ENCODE results near the gene GSTM3.
"Not testable (repeated sequence)": the region's sequence is repeated elsewhere in the genome, so short reads cannot be mapped to it uniquely, and the experiment has no call there.

GSTM3 gene

DNA sequence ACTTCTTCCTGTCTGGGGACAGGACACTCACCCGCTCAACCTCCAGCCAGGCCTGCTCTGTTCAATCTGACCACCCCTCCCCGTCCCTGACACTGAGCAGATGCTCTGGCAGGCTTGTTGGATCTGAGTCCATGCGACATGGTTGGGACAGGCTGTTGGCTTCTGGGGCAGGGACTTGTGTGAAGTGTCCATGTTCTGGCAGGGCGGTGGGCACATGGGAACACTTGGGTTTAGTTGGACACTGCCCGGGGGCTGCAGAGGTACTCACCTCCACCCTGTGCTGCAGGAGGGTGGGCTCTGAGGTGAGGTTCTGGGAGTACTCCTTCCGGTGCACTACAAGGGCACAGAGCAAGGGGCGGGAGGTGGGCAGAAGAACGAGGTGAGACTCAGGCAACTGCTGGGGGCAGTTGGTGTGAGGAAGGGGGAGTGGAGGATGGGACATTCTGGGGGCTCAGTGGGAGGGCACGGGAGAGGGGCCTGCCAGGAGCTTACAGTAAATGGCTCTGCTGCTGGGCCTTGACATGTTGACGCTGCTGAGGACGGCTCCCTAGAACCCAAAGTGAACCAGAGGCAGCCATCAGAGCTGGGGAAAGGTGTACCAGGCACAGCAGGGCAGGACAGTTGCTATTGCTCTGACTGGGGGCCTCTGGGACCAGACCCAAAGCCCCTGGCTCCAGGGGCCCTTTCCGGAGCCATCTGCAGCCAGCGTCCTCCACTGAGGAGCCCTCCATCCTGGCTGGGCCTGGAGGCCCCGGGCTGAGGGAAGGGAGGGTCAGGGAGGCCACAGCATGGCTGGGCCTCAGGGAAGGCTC lies 20.6 kb upstream of the GSTM3 start:
- DNase-seq (ENCODE audit: low read depth), result no peak

- no peak for DNase-seq (ENCODE audit: low read depth)
Measured at GRCh38 chr1:109760581-109761226, 19.9 kb upstream of the GSTM3 start.

- DNase-seq (ENCODE audit: low read depth), result no peak
Measured at GRCh38 chr1:109759513-109760334, 18.9 kb upstream of the GSTM3 start.

DNA sequence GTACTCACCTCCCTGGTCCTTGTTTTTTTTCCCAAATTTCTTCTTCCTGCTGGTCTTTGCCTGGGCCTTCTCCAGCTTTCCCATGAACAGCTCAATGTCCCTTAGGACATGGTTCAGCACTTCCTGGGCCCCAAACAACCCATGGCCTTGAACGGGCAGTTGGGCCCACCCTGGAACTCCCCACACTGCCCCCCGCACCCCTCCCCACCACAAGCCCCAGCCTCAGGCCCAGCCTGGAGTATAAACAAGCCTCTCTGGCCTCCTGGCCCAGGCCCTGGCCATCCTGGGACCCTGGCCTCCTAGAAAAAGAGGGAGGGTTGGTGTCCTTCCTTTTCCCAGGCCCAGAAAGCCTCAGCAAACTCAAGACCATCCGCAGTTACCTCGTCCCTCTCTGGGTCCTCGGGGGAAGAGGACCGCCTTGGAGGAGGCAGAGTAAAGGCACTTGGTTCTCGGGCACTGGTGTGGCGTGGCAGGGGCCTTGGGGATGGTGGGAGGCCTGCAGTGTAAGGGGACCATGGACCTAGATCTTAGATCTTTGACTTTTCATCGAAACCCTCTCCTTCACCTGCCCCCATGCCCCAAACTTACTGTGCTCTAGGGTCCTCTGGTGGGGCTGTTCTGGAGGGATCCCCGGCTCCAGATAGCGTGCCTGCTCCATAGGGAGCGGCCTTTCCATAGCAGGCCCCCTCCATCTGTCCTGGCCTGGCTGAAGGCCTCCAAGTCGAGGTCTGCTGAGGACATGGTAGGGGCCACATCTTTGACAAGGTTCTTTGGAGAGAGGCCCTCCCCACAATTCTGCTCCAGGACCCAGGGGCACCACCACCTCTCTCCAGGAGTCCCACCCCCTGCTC lies 17.3 kb upstream of the GSTM3 start:
- DNase-seq (ENCODE audit: low read depth), result no peak

DNA sequence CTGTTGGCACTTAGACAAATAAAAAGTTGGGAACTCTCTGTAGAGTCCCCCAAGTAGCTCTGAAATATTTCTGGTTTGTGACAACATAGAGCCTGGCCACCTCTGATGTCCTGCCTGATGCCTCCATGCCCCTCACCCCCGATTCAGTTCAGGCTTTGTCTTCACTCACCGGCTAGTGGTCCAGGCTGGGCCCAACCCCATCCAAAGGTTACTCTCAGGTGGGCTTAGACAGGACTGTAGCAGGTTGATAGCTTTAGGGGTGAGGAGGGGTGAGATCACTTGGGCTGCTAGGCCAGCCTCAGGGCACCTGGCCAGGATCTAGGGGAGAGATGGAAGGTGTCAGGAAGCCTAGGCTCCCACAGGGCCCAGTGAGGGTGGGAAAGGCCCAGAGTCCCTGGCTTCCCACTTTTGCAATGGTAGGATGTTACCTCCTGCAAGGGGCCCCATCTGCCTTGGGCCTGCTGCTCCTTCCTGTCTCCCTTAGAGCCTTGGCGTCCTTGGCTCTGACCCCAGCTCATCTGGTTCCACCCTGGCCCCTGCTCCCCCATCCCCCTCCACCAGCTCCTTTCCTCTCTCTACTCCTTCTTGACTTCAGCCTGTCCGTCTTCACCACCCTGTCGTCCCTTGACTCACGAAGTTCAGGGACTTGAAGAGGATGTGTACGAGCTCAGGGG lies 16.1 kb upstream of the GSTM3 start:
- DNase-seq (ENCODE audit: low read depth), result no peak

DNA sequence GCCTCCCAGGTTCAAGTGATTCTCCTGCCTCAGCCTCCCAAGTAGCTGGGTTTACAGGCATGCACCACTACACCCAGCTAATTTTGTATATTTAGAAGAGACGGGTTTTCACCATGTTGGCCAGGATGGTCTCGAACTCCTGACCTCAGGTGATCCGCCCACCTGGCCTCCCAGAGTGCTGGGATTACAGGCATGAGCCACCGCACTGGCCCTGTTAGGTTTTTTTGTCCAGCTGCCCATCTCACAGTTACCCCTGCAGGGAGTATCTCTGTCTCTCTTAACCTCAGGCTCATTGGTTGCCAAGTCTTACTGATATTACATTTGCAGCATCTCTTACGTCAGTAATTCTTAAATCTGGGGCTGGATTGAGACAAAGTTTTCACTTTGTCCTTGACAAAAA lies 15.5 kb upstream of the GSTM3 start:
- DNase-seq (ENCODE audit: low read depth), result not testable (repeated sequence)

DNA sequence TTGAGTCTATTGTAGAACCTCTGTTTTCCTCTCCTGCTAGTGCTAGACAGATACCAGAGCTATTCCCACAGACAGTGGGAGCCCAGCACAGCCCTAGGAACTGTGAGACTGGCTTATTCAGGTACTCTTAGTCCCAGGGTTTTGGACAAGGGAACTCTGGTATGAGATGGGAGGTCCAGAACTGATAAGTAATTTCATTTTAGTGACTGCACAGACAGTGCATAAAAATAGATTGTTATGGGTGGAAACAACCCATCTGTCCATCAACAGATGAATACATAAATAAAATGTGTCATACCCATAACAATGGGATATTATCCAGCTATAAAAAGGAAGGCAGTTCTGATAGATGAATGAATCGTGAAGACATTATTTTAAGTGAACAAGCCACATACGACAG lies 13.9 kb upstream of the GSTM3 start:
- no peak for DNase-seq (ENCODE audit: low read depth)

DNA sequence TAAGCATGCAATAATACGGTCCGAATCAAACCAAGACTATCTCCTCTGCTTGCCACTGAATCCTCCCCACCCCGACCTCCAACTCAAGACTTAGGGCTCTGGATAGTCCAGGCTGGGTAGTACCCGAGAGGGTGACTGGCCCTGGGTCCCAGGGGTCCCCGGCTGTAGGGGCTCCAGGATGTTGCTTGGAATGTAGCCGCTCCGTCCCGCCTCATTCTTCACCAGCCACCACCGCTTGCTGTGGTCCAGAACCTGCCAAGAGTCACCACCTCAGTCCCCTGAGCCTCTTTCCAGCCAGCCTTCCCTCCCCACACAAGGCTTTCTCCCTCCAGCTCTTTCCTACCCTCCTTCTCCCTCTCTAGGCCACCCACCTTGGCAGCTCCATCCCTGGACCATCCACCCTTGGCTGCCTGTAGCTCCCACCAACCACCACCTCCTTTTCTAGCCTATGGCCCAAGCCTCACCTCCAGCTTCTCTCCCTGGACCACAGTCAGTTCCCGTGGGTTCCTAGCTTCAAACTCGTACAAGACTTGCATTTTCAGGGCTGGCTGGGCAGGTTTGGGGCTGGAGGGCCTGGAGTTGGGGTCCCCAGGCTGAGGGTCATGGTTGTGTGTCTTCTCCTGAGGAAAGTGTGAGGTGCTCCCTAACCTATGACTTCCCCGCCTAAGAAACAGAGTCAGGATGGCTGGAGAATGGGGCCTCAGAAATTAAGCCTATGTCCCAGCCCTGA lies 10.9 kb upstream of the GSTM3 start:
- no peak for DNase-seq (ENCODE audit: low read depth)

DNA sequence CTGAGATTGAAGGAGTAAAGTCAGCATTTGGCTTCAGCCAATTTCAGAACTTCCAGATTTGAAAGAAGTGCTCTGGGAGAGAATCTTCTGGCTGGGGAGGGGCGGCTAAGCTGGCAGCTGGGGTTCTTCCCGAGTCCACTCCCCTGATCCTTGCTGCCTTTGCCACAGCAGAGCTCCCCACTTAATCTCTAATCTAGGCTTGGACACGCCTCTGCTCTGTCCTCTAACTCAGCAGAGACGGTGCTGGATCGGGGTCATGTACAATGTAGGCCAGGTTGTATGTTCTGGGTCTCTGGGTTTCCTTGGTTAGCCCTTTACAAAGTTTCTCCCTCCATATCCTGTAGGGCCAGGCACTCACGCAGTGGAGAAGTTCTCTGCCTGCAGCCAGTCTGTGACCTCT lies 10.1 kb upstream of the GSTM3 start:
- DNase-seq (ENCODE audit: low read depth), result no peak

DNA sequence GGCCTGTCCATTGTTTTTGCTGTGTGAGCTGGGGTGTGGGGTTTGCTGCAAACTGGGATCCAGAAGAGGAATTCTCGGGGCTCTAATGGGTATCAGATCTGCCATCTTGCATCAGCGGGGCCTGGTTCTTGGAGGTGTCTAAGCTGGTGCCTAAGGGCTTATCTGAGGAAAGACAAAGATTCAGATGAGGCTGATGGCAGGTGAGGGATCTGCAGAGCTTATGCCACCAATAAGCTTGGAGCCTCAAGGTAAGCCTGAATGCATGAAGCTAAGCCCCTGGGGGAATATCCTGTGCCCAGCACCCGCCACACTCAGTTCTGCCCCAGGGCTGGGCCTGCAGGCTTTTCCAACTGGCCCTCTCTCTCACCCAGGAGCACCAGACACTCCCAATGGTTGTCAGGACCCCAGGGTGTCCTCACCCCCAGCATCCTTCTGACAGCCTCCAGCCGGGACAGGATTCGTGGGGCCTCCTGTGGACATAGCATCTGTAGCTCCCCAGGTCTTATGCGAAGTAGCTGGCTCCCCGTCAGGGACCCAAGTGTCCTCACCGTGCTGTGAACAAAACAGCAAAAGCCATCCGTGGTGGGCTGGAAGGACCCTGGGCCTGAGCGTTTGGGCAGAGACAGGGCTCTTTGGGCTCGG lies 9.5 kb upstream of the GSTM3 start:
- no peak for DNase-seq (ENCODE audit: low read depth)

DNA sequence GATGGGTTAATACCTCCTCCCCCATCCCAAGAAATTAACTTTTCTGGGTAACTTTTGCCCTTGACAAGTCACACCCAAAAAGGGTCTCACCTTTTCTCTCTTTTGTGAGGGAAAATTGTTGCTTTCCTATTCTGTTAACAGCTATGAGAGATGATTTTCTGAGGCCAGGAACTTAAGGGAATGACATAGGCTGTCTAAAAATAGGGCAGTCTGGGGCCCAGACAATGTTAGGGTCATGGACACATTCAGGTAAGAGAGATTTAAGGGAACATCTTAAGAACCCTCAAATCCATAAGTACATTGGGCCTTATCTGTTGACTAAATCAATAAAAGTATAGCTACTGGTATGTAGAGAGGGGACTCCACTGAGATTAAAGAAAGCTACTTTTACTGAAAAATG lies 8.4 kb upstream of the GSTM3 start:
- DNase-seq (ENCODE audit: low read depth), result no peak

- DNase-seq (ENCODE audit: low read depth), result not testable (repeated sequence)
Measured at GRCh38 chr1:109748311-109748710, 7.5 kb upstream of the GSTM3 start.

GRCh38 chr1:109739738-109740614 lies 862 bp downstream of the GSTM3 start:
- DNase-seq (ENCODE audit: low read depth), result peak; percentile 55

DNA sequence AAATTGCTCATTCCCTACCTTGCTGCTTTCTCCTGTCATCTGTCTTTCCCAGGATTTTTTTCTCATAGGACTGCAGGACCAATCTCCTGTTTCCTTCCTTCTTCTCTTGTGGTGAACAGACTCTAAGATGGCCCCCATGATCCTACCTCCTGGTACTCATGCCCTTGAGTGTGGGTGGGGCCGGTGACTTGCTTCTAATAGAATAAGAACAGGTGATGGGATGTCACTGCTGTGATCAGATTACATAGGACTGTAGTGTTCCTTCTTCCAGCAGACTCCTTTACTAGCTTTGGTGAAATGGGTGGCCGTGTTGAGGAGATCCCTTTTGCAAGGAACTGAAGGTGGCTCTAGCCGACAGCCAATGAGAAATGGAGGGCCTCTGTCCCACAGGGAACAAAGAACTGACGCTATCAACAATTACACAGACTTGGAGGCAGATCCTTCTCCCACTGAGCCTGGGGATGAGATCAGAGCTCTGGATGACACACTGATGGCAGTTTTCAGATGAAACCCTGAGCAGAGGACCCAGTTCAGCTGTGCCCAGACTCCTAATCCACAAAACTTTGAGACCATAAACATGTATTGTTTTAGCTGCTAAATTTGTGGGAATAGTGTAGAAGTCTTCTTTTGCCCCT lies 7.5 kb downstream of the GSTM3 start:
- DNase-seq (ENCODE audit: low read depth), result no peak

GRCh38 chr1:109732390-109732881 lies 8.4 kb downstream of the GSTM3 start:
- no peak for DNase-seq (ENCODE audit: low read depth)

DNA sequence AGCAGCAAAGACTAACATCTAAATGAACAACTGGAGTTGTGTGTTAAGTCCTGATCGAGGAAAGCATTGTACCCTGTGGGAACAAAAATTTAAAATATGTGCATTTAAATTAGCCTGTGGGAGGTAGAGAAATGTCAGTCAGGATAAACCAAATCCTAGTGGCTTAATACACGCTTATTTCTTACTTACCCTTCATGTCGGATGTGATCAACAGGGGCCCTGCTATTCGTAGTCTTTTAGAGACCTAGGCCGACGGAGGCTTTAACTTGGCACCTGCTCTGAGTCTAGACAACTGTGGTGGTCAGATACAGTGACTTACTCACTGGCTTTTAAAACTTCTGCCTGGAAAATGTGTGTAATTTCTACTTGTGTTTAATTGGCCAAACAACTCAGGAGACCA lies 10.2 kb downstream of the GSTM3 start:
- no peak for DNase-seq (ENCODE audit: low read depth)

GRCh38 chr1:109728870-109729269 lies 12.0 kb downstream of the GSTM3 start:
- no peak for DNase-seq (ENCODE audit: low read depth)

GRCh38 chr1:109726728-109727373 lies 14.0 kb downstream of the GSTM3 start:
- no peak for DNase-seq (ENCODE audit: low read depth)
